Limb (tissue), 2 donors: ENCODE data around the gene LRRC37A3.
"Not testable (repeated sequence)": the region's sequence is repeated elsewhere in the genome, so short reads cannot be mapped to it uniquely, and the experiment has no call there.

Experiments
- DNase-seq, 2 donors: peaks; one replicate each; pipeline ENCODE4 v3.0.0-alpha.2; 2016; ENCODE audit errors: extremely low spot score in 2 of 2

The LRRC37A3 gene

GRCh38 chr17:64926430-64926829, 7.2 kb upstream of the LRRC37A3 start:
- DNase-seq, result not testable (repeated sequence)

- not testable (repeated sequence) for DNase-seq
These were observed 6.0 kb upstream of the LRRC37A3 start for GRCh38 chr17:64925244-64925643.

GRCh38 chr17:64923051-64923568, 3.8 kb upstream of the LRRC37A3 start:
- DNase-seq, result not testable (repeated sequence)

- DNase-seq, result no peak
These were observed 1.3 kb upstream of the LRRC37A3 start for GRCh38 chr17:64920419-64921172.

GRCh38 chr17:64920026-64920418, 744 bp upstream of the LRRC37A3 start:
- DNase-seq, result no peak

GRCh38 chr17:64918842-64919288, 413 bp downstream of the LRRC37A3 start:
- DNase-seq, result peak in 1 of 2 donors; percentile 75

GRCh38 chr17:64917540-64917939, 1.7 kb downstream of the LRRC37A3 start:
- DNase-seq, result not testable (repeated sequence)

- not testable (repeated sequence) for DNase-seq
These were observed 4.0 kb downstream of the LRRC37A3 start for GRCh38 chr17:64915244-64915643.

GRCh38 chr17:64910191-64910514, 9.1 kb downstream of the LRRC37A3 start:
- not testable (repeated sequence) for DNase-seq

- not testable (repeated sequence) for DNase-seq
These were observed 9.6 kb downstream of the LRRC37A3 start for GRCh38 chr17:64909511-64910190.

GRCh38 chr17:64904069-64904468, 15.2 kb downstream of the LRRC37A3 start:
- not testable (repeated sequence) for DNase-seq

- DNase-seq, result not testable (repeated sequence)
These were observed 22.1 kb downstream of the LRRC37A3 start for GRCh38 chr17:64897136-64897535.

- not testable (repeated sequence) for DNase-seq
These were observed 45.1 kb downstream of the LRRC37A3 start for GRCh38 chr17:64874210-64874609.

GRCh38 chr17:64847504-64848466, 71.5 kb downstream of the LRRC37A3 start:
- peak; percentile 7 to 60 for DNase-seq

GRCh38 chr17:64846892-64847291, 72.4 kb downstream of the LRRC37A3 start:
- DNase-seq, result not testable (repeated sequence)

- DNase-seq, result not testable (repeated sequence)
These were observed 75.4 kb downstream of the LRRC37A3 start for GRCh38 chr17:64843918-64844317.

GRCh38 chr17:64842900-64843299, 76.4 kb downstream of the LRRC37A3 start:
- DNase-seq, result not testable (repeated sequence)

GRCh38 chr17:64840960-64841359, 78.3 kb downstream of the LRRC37A3 start:
- not testable (repeated sequence) for DNase-seq

- DNase-seq, result not testable (repeated sequence)
These were observed 80.8 kb downstream of the LRRC37A3 start for GRCh38 chr17:64838513-64838912.

- DNase-seq, result peak; percentile 76 to 89
These were observed 82.1 kb downstream of the LRRC37A3 start for GRCh38 chr17:64837018-64837761.

GRCh38 chr17:64836623-64837017, 82.7 kb downstream of the LRRC37A3 start:
- DNase-seq, result peak in 1 of 2 donors; percentile 45
